Body of pancreas (tissue), 4 donors: ENCODE data around the gene SMG1.
"Not testable (repeated sequence)": the region's sequence is repeated elsewhere in the genome, so short reads cannot be mapped to it uniquely, and the experiment has no call there.

Source experiments
- POLR2A ChIP-seq, 3 donors: fragments of 450-650 bp; IDR thresholded peaks; one replicate each; pipeline ENCODE4 v1.6.1; 2016; ENCODE audit warnings: antibody characterized with exemption in 3 of 3, mild to moderate bottlenecking in 2 of 3
- TF ChIP-seq, protein P1 (sequence below), 7 experiments: fragments of 450-650 bp in 4 of 7; fragments of 200-600 bp in 3 of 7; sonication (generic) in 3 of 7; IDR thresholded peaks; one replicate each; pipeline ENCODE4 v1.5.1; 2016 to 2019; ENCODE audit warnings: antibody characterized with exemption in 7 of 7

- TF ChIP-seq, protein P1, sequence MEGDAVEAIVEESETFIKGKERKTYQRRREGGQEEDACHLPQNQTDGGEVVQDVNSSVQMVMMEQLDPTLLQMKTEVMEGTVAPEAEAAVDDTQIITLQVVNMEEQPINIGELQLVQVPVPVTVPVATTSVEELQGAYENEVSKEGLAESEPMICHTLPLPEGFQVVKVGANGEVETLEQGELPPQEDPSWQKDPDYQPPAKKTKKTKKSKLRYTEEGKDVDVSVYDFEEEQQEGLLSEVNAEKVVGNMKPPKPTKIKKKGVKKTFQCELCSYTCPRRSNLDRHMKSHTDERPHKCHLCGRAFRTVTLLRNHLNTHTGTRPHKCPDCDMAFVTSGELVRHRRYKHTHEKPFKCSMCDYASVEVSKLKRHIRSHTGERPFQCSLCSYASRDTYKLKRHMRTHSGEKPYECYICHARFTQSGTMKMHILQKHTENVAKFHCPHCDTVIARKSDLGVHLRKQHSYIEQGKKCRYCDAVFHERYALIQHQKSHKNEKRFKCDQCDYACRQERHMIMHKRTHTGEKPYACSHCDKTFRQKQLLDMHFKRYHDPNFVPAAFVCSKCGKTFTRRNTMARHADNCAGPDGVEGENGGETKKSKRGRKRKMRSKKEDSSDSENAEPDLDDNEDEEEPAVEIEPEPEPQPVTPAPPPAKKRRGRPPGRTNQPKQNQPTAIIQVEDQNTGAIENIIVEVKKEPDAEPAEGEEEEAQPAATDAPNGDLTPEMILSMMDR (IDR thresholded peaks at IDR 0.05) = not testable (repeated sequence)
- not testable (repeated sequence) for TF ChIP-seq POLR2A (IDR thresholded peaks at IDR 0.05)
These were observed 168.1 kb downstream of the SMG1 start for GRCh38 chr16:18757960-18758660.
